ENCODE data around the gene BTRC. TPM values are rescaled to one million over a fixed set of nuclear protein-coding genes. Genes with fewer than 3 reads are reported as not detected.
"Not testable (repeated sequence)": the region's sequence is repeated elsewhere in the genome, so short reads cannot be mapped to it uniquely, and the experiment has no call there.

BTRC gene
- polyA plus RNA-seq, 1 experiment = 23.2 TPM

DNA sequence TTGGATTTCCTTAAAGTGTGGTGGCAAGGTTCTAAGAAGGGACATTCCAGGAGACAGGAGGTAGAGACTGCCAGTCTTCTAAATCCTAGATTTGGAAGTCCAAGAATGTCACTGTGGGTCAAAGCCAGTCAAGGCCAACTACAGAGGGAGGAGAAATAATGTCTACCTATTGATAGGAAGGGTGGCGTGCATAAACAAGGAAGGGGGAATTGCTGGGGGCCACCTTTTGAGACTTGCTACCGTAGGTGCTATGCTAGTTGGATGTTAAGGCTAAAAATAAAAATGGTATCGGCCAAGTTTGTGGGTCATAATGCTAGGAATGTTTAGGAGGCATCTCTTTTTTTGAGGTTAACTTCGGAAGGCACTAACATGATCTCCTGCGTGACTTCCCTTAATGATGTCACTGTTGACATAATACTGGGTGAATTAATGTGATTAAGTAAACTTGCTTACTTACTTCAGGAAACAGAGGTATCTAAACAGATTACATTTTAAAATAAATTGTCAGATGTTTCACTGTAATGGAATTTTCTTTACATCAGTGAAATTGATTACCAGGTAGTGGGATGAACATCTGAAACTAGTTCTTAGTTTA is 4.8 kb downstream of the BTRC start:
- Histone ChIP-seq H3K4me3 (ENCODE audit: low read depth, low read length) (no peak overlapping the region), H3K9me3 (ENCODE audit: control insufficient read depth, insufficient read depth, low read length) (no peaks in the 10 kb centered on the region), H3K27ac (ENCODE audit: low read depth, low read length) (peak overlapping the region; percentile 12), H3K27me3 (ENCODE audit: control insufficient read depth, insufficient read depth, low read length) (no peaks in the 10 kb centered on the region)
- TF ChIP-seq, protein P1, sequence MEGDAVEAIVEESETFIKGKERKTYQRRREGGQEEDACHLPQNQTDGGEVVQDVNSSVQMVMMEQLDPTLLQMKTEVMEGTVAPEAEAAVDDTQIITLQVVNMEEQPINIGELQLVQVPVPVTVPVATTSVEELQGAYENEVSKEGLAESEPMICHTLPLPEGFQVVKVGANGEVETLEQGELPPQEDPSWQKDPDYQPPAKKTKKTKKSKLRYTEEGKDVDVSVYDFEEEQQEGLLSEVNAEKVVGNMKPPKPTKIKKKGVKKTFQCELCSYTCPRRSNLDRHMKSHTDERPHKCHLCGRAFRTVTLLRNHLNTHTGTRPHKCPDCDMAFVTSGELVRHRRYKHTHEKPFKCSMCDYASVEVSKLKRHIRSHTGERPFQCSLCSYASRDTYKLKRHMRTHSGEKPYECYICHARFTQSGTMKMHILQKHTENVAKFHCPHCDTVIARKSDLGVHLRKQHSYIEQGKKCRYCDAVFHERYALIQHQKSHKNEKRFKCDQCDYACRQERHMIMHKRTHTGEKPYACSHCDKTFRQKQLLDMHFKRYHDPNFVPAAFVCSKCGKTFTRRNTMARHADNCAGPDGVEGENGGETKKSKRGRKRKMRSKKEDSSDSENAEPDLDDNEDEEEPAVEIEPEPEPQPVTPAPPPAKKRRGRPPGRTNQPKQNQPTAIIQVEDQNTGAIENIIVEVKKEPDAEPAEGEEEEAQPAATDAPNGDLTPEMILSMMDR (IDR thresholded peaks at IDR 0.05; ENCODE audit: low read depth, low read length) = no peak
- POLR2A ChIA-PET = no interaction called here
- DNase-seq (ENCODE audit: low read depth, low spot score) = peak; percentile 63
- CTCF ChIA-PET = no interaction called here

DNA sequence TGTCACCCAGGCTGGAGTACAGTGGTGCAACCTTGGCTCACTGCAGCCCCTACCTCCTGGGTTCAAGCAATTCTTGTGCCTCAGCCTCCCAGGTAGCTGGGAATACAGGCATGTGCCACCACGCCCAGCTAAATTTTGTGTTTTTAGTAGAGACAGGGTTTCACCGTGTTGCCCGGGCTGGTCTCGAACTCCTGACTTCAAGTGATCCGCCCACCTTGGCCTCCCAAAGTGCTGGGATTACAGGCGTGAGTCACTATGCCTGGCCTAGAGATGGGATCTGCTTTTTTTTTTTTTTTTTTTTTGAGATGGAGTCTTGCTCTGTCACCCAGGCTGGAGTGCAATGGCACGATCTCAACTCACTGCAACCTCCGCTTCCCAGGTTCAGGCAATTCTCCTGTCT is 6.1 kb downstream of the BTRC start:
- H3K27me3 ChIP-seq (ENCODE audit: control insufficient read depth, insufficient read depth, low read length); H3K27ac ChIP-seq (ENCODE audit: low read depth, low read length); H3K9me3 ChIP-seq (ENCODE audit: control insufficient read depth, insufficient read depth, low read length); H3K4me3 ChIP-seq (ENCODE audit: low read depth, low read length); DNase-seq (ENCODE audit: low read depth, low spot score); POLR2A ChIA-PET: not testable (repeated sequence)
- CTCF ChIA-PET = interaction anchor here (0.7 kb wide), 1 partner anchor 59 kb away, joined by 3 read pairs; no protein-coding TSS in a partner anchor

DNA sequence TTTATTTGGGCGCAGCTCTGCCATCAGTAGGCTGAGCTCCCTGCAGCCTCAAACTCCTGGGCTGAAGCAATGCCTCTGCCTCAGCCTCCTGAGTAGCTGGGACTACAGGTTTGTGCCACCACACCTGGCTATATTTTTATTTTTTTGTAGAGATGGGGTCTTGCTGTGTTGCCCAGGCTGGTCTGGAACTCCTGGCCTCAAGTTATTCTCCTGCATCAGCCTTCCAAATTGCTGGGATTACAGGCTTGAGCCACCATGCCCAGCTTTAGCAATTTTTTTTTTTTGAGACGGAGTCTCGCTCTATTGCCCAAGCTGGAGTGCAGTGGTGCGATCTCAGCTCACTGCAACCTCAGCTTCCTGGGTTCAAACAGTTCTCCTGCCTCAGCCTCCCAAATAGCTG is 6.9 kb downstream of the BTRC start:
- DNase-seq (ENCODE audit: low read depth, low spot score); POLR2A ChIA-PET; H3K27ac ChIP-seq (ENCODE audit: low read depth, low read length); H3K27me3 ChIP-seq (ENCODE audit: control insufficient read depth, insufficient read depth, low read length); H3K9me3 ChIP-seq (ENCODE audit: control insufficient read depth, insufficient read depth, low read length); H3K4me3 ChIP-seq (ENCODE audit: low read depth, low read length): not testable (repeated sequence)
- CTCF ChIA-PET = interaction anchor here (0.7 kb wide), 1 partner anchor 60 kb away, joined by 3 read pairs; no protein-coding TSS in a partner anchor

DNA sequence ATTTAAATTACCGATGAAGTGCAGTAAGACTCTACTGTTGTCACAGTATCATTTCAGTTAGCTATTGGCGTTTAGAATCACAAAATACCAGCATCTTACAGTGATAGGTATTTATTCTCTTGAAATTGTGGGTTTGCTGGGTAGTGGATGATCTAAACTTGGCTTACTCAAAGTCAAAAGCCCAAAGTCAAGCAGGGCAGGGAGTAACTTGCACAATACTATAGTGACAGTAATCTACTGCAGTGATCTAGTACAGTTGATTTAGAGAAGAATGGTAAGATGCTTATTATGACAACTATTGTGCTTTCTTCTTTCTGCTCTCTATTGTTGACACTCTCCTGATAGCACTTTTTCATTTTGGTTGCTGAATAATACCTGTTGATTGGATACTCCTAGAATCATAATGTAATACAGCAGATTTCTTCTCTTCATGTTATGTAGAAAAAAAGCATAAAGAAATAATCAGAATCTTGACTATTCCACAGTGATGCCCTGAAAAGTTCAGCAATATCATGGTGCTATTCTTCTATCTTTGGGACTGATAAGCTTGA is 10.0 kb downstream of the BTRC start:
- no peak overlapping the region for H3K27ac ChIP-seq (ENCODE audit: low read depth, low read length)
- CTCF ChIA-PET = interaction anchor here (0.8 kb wide), 1 partner anchor 17 kb away, joined by 3 read pairs; no protein-coding TSS in a partner anchor
- no peaks in the 10 kb centered on the region for H3K9me3 ChIP-seq (ENCODE audit: control insufficient read depth, insufficient read depth, low read length)
- H3K4me3 ChIP-seq (ENCODE audit: low read depth, low read length) = no peak overlapping the region
- POLR2A ChIA-PET = interaction anchor here (0.6 kb wide), 1 partner anchor 402 kb away, joined by 6 read pairs; no protein-coding TSS in a partner anchor
- H3K27me3 ChIP-seq (ENCODE audit: control insufficient read depth, insufficient read depth, low read length) = no peaks in the 10 kb centered on the region
- DNase-seq (ENCODE audit: low read depth, low spot score) = no peak
- TF ChIP-seq, protein P1 (IDR thresholded peaks at IDR 0.05; ENCODE audit: low read depth, low read length) = no peak

DNA sequence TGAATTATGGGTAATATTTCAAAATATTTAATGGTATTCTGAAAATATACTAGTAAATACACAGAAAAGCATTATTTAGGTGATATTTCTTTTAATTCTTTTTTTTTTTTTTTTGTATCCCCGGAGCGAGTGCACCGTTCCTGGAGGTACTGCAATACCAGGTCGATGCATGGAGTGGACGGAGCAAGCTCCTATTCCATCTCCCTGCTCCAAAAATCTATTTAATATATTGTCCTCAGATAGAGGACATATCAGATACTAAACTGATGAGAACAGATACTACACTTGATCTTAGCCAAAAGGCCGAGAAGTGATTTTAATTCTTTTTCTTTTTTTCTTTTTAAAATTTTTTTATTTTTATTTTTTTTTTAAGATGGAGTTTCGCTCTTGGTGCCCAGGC is 10.8 kb downstream of the BTRC start:
- no peaks in the 10 kb centered on the region for H3K9me3 ChIP-seq (ENCODE audit: control insufficient read depth, insufficient read depth, low read length)
- ChIA-PET POLR2A (no interaction called here), CTCF (no interaction called here)
- TF ChIP-seq, protein P1 (IDR thresholded peaks at IDR 0.05; ENCODE audit: low read depth, low read length) = no peak
- no peak overlapping the region for H3K27ac ChIP-seq (ENCODE audit: low read depth, low read length)
- no peaks in the 10 kb centered on the region for H3K27me3 ChIP-seq (ENCODE audit: control insufficient read depth, insufficient read depth, low read length)
- no peak overlapping the region for H3K4me3 ChIP-seq (ENCODE audit: low read depth, low read length)
- DNase-seq (ENCODE audit: low read depth, low spot score) = no peak
